Spleen (tissue), 11 donors: ENCODE results near the gene CNOT6. TPM values are rescaled to one million over a fixed set of nuclear protein-coding genes. Genes with fewer than 3 reads are reported as not detected.

ENCODE experiments used
- DNase-seq: peaks from one replicate; pipeline ENCODE4 v3.0.0-alpha.2; 2020
- H3K27ac ChIP-seq, 8 donors: fragments of 200-600 bp; sonication (generic) in 7 of 8; 1 replicate in 4 of 8; 2 replicates in 4 of 8; pipeline versions ENCODE4 v1.5.0 to v1.8.0; 2016 to 2021; ENCODE audit warnings: inconsistent platforms in 4 of 8, mild to moderate bottlenecking in 4 of 8, moderate library complexity in 1 of 8
- H3K27me3 ChIP-seq, 7 donors: fragments of 200-600 bp; sonication (generic) in 6 of 7; replicated peaks in 1 of 7; 1 replicate in 4 of 7; 2 replicates in 3 of 7; pipeline versions ENCODE4 v1.5.0 to v1.8.0; 2016 to 2021; ENCODE audit warnings: inconsistent platforms in 3 of 7, mild to moderate bottlenecking in 1 of 7
- H3K36me3 ChIP-seq, 6 donors: fragments of 200-600 bp; sonication (generic) in 5 of 6; 1 replicate in 4 of 6; 2 replicates in 2 of 6; pipeline versions ENCODE4 v1.5.0 to v1.8.0; 2016 to 2021; ENCODE audit warnings: inconsistent platforms in 2 of 6
- H3K4me1 ChIP-seq, 6 donors: fragments of 200-600 bp; sonication (generic) in 5 of 6; 1 replicate in 3 of 6; 2 replicates in 3 of 6; pipeline versions ENCODE4 v1.5.0 to v1.8.0; 2016 to 2021; ENCODE audit warnings: inconsistent platforms in 3 of 6
- H3K4me3 ChIP-seq, 8 donors: fragments of 200-600 bp; sonication (generic) in 7 of 8; 1 replicate in 4 of 8; 2 replicates in 4 of 8; pipeline versions ENCODE4 v1.5.0 to v1.8.0; 2016 to 2021; ENCODE audit warnings: inconsistent platforms in 4 of 8, mild to moderate bottlenecking in 4 of 8, moderate library complexity in 2 of 8
- H3K9me3 ChIP-seq, 8 donors: fragments of 200-600 bp; sonication (generic) in 7 of 8; 1 replicate in 4 of 8; 2 replicates in 4 of 8; pipeline versions ENCODE4 v1.5.0 to v1.8.0; 2016 to 2021; ENCODE audit warnings: inconsistent platforms in 4 of 8
- POLR2A ChIP-seq, 3 donors: fragments of 450-650 bp; IDR thresholded peaks; one replicate each; pipeline ENCODE4 v1.5.1; 2017; ENCODE audit warnings: antibody characterized with exemption in 3 of 3, mild to moderate bottlenecking in 1 of 3
- POLR2AphosphoS5 ChIP-seq, 3 donors: sonication (generic); formaldehyde crosslinking; IDR thresholded peaks; one replicate each; pipeline ENCODE4 v1.5.1; 2017; ENCODE audit warnings: antibody characterized with exemption in 3 of 3
- WGBS, 5 donors: extraction: QIAGEN DNeasy Blood & Tissue Kit in 3 of 5; methylation state at CpG; one replicate each; pipeline versions ENCODE4 v1.1.5 to v1.1.7; 2013 to 2018; 5-methylcytosine and 5-hydroxymethylcytosine counted together
- intact Hi-C: fragments of 100-400 bp; cut with DNase I; formaldehyde crosslinking; loops from one replicate; pipeline ENCODE4 v1.15.0; 2023; ENCODE audit warnings: low total_unique reads
- polyA plus RNA-seq, 3 donors: library from polyadenylated mRNA; stranded (reverse); fragments of 200-250 nt; gene quantifications; one replicate each; pipeline ENCODE4 v1.2.1, GENCODE V29; 2013
- total RNA-seq, 7 donors: library from RNA; depleted of rRNA in 3 of 7; stranded (reverse); fragments of >200 nt in 3 of 7; fragmentation: NEBNext Ultra II Directional in 4 of 7; extraction: Animal tissue kit (Norgen Biotek cat#: 25700) in 4 of 7; gene quantifications; one replicate each; pipeline versions ENCODE4 v1.1.0 to v1.2.1, GENCODE V29; 2016 to 2021
- TF ChIP-seq, protein P1 (sequence below), 11 experiments: fragments of 200-600 bp in 7 of 11; fragments of 450-650 bp in 4 of 11; sonication (generic) in 4 of 11; IDR thresholded peaks in 8 of 11; conservative IDR thresholded peaks in 3 of 11; 1 replicate in 7 of 11; 2 replicates in 4 of 11; pipeline versions ENCODE4 v1.4.0 to v1.8.0; 2016 to 2021; ENCODE audit warnings: antibody characterized with exemption in 11 of 11, inconsistent platforms in 4 of 11, mild to moderate bottlenecking in 1 of 11
- donor health status: healthy with polysubstance abuse.
- donor health status: DM: no; HTN: no; CAD: no; lungs with moderate emphysema.
- donor health status: DM: no; HTN: no; CAD: no.
- donor health status: Bipolar disorder and iron deficiency.
- donor health status: healthy.
- donor health status: DM: no; HTN: no; CAD: no.
- donor health status: DM: yes; HTN: yes; CAD: no.

CNOT6 gene
- total and polyA plus RNA-seq, 10 donors = 5.5 to 26.5 (median 21.6) TPM

- intact Hi-C loops = no loop called here
- Histone ChIP-seq H3K9me3 (no peaks in the 10 kb centered on the region), H3K4me1 (peaks cover 0 to 54% (median 25%) of the 10 kb centered on the region in 6 donors), H3K27me3 (peaks cover 0 to 51% (median 0%) of the 10 kb centered on the region in 7 donors), H3K36me3 (no peaks in the 10 kb centered on the region), H3K4me3 (no peak overlapping the region), H3K27ac (peak overlapping the region in 6 of 8 donors; percentile 13 to 53 (median 47))
- peak in 2 of 3 donors; percentile 47 to 53 for TF ChIP-seq POLR2AphosphoS5 (IDR thresholded peaks at IDR 0.05)
- no peak for TF ChIP-seq POLR2A (IDR thresholded peaks at IDR 0.05)
- 68 to 82% (median 75%) methylated on average over 18 of the region's 18 CpGs for WGBS, 5 donors
- DNase-seq = no peak
Observed at GRCh38 chr5:180467989-180468731, 26.0 kb upstream of the CNOT6 start.

DNA sequence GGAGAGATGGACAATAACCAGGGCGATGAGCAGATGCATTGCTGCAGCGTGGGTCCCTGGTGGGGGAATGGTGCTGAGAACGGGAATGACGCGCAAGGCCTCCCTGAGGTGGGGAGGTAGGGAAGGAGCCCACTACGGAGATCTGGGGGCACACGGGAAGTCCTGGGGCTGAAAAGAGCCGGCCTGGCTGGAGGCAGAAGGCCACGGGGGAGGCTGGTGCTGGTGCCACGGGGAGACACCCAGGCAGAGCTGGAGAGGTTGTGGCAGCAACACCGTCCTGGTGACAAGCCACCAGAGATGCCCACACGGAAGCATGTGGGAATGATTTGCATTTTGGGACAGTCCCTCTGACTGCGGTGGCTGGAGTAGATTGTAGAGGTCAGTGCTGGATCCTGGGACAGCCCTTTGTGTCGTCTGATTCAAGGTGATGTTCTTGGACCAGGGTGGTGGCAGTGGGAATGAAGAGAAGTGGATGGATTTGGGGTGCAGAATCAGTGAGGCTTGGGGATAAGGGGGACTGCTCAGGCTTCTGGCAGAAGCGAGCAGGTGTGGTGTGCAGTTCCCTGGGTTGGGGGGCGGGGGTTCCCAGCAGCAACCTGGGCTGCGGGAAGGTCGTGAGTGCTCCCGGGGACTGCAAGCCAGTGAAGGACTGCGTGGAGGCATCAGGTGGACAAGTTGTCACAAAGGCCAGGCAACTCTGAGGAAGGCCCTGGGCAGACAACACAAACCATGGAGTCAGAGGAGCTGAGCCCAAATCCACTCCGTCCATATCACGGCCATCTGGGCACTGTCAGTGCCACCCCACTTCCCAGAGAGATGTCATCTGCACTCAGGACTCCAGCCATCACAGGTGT is 25.2 kb upstream of the CNOT6 start:
- no peak overlapping the region for H3K4me3 ChIP-seq
- intact Hi-C loops = no loop called here
- H3K27ac ChIP-seq = peak overlapping the region in 1 of 8 donors; percentile 51
- DNase-seq = peak; percentile 75
- no peaks in the 10 kb centered on the region for H3K9me3 ChIP-seq
- TF ChIP-seq POLR2A (IDR thresholded peaks at IDR 0.05) = no peak
- TF ChIP-seq, protein P1, sequence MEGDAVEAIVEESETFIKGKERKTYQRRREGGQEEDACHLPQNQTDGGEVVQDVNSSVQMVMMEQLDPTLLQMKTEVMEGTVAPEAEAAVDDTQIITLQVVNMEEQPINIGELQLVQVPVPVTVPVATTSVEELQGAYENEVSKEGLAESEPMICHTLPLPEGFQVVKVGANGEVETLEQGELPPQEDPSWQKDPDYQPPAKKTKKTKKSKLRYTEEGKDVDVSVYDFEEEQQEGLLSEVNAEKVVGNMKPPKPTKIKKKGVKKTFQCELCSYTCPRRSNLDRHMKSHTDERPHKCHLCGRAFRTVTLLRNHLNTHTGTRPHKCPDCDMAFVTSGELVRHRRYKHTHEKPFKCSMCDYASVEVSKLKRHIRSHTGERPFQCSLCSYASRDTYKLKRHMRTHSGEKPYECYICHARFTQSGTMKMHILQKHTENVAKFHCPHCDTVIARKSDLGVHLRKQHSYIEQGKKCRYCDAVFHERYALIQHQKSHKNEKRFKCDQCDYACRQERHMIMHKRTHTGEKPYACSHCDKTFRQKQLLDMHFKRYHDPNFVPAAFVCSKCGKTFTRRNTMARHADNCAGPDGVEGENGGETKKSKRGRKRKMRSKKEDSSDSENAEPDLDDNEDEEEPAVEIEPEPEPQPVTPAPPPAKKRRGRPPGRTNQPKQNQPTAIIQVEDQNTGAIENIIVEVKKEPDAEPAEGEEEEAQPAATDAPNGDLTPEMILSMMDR (IDR thresholded peaks at IDR 0.05 in 8 of 11, conservative IDR thresholded peaks at IDR 0.05 in 3 of 11) = no peak
- no peak for TF ChIP-seq POLR2AphosphoS5 (IDR thresholded peaks at IDR 0.05)
- peaks cover 0 to 54% (median 25%) of the 10 kb centered on the region in 6 donors for H3K4me1 ChIP-seq
- 70 to 82% (median 75%) methylated on average over 22 of the region's 22 CpGs for WGBS, 5 donors
- peaks cover 0 to 44% (median 0%) of the 10 kb centered on the region in 7 donors for H3K27me3 ChIP-seq
- H3K36me3 ChIP-seq = no peaks in the 10 kb centered on the region

DNA sequence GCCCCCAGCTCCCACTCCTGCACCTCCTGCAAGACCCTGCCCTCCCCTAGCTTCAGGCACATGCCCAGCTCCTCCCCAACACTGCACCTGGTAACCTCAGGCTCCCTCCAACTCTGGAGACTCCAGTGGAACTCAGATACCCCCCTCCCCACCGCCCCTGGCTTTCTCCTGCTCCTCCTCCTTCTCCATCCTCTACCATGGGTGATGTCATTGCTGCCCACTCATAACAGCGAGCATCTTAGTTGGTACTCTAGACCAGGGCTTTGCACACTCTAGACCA is 24.7 kb upstream of the CNOT6 start:
- TF ChIP-seq POLR2AphosphoS5 (IDR thresholded peaks at IDR 0.05) (no peak), POLR2A (IDR thresholded peaks at IDR 0.05) (no peak)
- TF ChIP-seq, protein P1 (IDR thresholded peaks at IDR 0.05 in 8 of 11, conservative IDR thresholded peaks at IDR 0.05 in 3 of 11) = no peak
- WGBS, 5 donors = 71 to 92% (median 87%) methylated on average over 2 of the region's 2 CpGs
- Histone ChIP-seq H3K9me3 (no peaks in the 10 kb centered on the region), H3K36me3 (no peaks in the 10 kb centered on the region), H3K4me3 (no peak overlapping the region), H3K4me1 (peaks cover 0 to 54% (median 25%) of the 10 kb centered on the region in 6 donors), H3K27me3 (peaks cover 0 to 38% (median 0%) of the 10 kb centered on the region in 7 donors), H3K27ac (no peak overlapping the region)
- intact Hi-C loops = no loop called here
- peak; percentile 24 for DNase-seq

GRCh38 chr5:180469866-180470265 is 24.3 kb upstream of the CNOT6 start:
- DNase-seq = no peak
- Histone ChIP-seq H3K9me3 (no peaks in the 10 kb centered on the region), H3K4me1 (peaks cover 0 to 54% (median 25%) of the 10 kb centered on the region in 6 donors), H3K27ac (no peak overlapping the region), H3K27me3 (peaks cover 0 to 38% (median 0%) of the 10 kb centered on the region in 7 donors), H3K36me3 (no peaks in the 10 kb centered on the region), H3K4me3 (no peak overlapping the region)
- intact Hi-C loops = no loop called here
- 85 to 100% (median 93%) methylated on average over 1 of the region's 1 CpG for WGBS, 5 donors
- TF ChIP-seq POLR2AphosphoS5 (IDR thresholded peaks at IDR 0.05) (no peak), POLR2A (IDR thresholded peaks at IDR 0.05) (no peak)
- TF ChIP-seq, protein P1 (IDR thresholded peaks at IDR 0.05 in 8 of 11, conservative IDR thresholded peaks at IDR 0.05 in 3 of 11) = no peak
